Left kidney (tissue), 2 donors: ENCODE measurements around the gene GSDME. TPM values are rescaled to one million over a fixed set of nuclear protein-coding genes. Genes with fewer than 3 reads are reported as not detected.

Source experiments
- DNase-seq: peaks from one replicate; pipeline ENCODE4 v3.0.0-alpha.2; 2013
- polyA plus RNA-seq: library from polyadenylated mRNA; unstranded; fragments of 120-200 nt; gene quantifications from one replicate; pipeline ENCODE4 v1.2.1, GENCODE V29; 2013; ENCODE audit not compliant: insufficient read length

GSDME gene
- polyA plus RNA-seq, 1 donor = 16.5 TPM

DNA sequence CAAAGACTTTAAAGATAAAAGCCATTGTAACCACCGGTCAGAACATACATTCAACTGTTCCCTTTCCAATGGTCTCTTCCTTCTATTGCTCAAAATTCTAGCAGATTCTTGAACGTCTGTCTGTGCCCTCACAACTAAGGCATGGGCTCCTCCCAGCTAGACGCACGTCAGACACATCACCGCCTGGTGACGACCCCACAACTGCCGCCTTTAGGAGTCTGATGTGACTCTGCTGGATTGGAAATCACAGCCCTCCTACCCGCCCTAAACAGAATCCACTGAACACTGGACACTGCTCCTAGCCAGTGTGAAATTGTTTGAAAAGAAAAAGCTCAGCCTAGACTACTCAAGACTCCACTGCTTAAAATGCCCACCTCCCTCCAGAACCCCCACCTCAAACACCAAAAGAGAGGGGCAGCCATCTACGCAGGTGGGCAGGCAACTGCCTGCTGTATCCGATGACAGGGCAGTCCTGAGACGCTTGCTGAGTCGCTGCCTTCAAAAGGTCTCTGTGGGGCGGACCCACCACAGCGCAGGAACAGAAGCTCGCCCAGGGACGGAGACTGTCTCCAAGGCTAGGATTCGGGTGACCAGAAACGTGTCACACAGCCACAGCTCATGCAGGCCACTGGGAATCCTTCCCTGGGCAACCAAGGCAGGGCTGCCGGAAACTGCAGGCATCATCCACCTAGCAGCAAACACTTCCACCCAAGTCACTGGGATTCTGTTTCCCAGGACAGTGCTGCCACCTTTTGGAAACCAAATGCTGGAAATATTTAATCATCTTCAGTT is 34.7 kb downstream of the GSDME start:
- DNase-seq = peak; percentile 64

DNA sequence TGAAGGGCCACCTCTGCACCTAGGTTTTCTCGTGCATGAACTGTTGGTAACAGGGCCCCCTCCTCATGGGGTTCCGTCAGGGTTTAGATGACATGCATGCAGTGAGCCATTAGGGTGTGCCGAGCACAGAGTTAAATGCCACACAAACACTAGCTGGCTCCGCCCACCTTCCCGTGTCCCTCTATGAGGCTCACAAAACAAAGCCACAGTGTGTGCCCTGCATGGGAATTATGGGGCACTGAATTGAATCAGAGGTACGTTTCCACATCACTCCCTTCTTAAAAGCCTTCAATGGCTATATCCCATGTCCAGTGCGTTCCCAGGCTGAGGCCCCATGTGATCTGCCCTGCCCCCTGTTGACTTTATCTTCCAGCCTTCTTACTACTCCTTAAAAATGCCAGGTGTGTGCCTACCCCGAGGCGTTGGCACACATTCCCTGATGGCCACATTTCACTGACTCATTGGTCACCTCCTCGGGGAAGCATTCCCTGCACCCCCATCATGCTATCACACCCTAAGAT is 35.7 kb downstream of the GSDME start:
- no peak for DNase-seq

DNA sequence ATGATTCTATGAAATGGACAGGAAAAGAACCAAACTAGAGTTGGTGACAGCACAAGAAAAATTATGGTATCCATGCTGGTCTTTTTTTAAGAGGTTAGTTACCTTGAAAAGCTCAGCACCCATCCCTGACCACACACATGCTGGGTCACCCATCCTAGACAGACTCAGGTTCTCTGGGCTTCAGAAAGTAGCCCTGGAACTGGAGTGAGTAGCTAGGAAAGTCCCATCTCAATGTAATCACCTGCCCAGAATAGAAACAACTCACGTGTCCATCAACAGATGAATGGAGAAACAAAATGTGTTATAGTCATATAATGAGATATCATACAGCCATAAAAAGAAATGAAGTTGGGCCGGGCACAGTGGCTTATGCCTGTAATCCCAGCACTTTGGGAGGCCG is 37.0 kb downstream of the GSDME start:
- no peak for DNase-seq

DNA sequence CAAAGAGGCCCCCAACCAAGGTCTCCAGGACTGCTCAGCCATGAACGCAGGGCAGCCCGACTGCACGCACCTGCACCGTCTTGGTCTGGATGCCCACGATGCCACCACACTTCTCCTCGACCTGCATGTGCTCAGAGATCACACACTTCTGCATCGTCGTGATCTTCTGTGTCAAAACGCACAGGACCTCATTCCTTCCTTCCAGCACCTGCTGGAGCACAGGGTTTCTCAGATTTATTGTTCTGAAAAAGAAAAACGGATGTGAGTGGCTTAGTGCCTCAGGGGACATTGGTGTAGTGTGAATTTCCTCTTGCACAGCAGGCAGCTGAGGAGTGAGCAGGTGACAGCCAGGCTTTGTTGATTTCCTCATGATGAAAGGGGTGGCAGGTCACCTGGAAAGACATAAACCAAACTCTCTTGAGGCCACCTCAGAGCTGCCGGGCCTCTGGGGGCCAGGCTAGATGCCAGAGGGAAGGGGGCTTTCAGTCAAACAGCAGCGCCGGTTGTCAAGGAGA is 38.2 kb downstream of the GSDME start:
- DNase-seq = no peak

DNA sequence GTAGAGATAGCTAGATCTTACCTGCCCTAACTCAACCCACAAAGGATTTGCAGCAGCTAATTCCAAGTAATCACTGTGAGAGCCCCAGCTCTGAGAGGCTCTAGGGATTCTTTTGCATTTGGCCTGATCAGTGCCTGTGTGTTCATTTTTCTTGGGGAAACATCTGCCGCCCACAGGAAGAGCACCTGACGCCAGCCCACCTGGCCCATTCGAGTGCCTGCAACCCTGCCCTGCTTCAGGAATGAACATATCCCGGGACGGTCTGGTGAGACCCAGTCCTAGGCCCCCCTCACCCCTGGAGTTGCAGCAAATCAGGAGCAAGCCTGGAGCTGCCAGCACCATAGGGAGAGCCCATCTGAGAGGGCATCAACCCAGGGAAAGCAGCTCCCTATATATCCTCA is 38.8 kb downstream of the GSDME start:
- DNase-seq = no peak

DNA sequence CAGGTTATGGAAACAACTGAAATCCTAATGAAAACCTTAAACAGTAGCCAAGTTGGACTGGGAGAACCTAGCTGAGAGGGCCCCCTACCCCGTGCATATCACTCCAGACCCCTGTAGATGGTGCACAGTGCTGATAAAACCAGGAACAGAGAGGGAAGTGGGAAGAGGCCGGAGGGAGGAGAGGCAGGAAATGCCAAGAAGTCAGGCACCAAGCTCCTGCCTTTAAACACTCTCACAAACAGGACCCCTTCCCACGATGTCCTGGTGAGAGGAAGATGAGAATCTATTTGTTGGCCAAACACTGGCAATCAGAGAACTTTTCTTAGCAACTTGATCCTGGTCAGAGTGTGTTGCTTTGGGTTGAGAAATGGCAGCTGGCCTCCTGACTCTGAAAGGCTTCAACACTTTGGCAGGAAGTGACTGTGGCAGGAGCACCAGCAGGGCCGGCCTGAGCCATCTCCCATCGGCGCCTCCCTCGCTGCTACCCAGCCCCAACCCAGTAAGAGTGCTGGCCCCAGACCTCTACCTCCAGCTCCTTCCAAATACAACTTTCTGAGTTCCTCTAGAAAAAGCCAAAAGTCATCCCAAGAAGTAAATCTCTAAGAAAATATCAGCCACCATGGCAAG is 39.5 kb downstream of the GSDME start:
- no peak for DNase-seq

DNA sequence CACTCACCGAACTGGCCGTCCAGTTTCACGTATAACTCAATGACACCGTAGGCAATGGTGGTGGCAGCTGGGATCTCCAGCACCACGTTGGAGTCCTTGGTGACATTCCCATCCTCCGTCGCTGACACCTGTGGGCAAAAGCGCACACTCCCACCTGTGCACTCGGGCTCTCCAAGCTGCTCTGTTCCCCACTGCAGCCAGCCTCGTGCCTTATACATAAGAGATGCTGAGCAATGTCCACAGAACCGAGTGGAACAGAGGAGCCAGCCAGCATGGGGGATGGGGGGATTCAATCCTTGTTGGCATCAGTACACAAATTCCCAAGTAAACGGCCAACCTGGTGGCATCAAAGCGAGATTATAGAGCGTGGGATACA is 40.0 kb downstream of the GSDME start:
- DNase-seq = no peak

DNA sequence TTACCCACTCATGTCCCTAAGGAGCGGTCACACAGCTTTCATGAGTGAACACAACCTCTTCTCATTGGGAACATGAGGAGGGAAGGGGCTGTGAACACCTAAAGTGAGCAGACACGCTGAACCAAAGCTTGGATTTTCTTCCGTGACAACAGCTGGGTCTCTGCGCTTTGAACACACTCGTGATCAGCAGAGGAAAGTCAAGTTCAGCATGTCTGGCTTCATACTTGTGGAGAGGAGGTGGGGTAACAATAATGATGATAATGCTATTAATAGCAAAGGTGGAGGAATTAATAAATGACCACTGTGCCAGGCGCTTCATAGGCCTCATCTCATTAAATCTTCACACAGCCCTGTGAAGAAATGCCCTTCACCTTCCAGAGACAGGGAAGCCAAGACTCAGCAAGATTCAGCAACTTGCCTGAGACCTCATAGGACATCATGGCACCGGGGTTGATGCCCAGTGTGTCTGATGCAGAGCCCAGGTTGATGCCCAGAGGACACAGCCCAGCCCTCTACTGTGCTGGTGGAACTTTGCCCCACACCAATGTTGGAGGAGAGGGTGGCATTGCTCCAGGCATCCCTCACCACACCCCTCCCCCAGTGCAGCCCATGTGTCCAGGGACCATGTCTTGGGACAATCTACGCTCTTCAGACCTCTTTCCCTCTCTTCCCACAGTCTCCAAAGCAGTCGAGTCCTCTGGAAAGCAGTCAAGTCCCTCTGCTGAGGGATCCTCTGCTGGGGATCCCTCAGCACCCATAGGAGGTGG is 40.6 kb downstream of the GSDME start:
- no peak for DNase-seq

DNA sequence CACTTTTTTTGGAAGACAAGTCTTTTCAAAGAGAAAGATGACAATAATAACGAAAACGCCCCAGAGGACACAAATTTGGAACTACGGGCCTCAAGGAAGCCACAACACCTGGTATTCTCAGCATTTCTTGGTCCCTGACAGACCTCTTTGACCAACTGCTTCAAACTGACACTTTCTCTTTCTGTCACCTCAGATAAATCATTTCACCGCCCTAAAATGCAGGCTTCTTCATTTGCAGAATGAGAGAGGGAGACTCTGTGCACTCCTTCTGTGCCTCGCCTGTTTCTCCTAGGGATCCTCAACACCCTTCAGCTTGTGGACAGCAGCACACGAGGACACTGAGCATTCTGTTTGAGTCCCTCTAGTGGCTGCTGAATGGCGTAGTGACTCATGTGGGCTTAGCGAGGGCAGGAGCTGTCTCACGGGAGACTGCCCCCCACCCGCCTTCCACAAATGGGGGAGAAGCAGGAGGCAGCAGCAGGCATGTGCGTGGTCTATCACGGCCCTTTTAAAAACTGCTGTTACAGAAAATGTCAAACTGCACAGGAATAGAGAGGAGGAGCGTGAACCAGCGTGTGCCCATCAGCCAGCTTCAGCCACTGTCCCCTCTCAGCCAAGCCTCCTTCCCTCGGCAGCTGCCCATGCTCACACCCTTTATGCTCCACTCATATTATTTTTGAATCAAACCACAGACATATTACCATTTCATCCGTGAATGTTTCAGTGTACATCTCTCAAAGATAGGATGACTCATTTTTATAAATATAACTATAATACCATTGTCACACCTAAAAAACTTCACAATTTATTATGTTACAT is 41.4 kb downstream of the GSDME start:
- DNase-seq = no peak

DNA sequence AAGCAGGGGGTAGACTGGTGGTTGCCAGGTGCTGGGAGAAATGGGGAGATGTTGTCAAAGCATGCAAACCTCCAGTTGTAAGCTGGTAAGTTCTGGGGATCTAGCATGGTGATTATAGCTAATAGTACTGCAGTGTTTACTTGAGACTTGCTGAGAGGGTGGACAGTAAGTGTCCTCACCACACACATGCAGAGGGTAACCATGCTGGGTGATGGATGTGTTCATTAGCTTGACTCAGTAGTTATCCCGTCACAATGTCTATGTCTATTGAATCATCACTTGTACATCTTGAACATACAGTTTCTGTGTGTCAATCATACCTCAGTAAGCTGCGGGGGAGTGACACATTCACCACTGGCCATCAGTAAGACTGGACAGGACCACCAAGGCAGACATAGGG is 42.1 kb downstream of the GSDME start:
- DNase-seq = no peak

DNA sequence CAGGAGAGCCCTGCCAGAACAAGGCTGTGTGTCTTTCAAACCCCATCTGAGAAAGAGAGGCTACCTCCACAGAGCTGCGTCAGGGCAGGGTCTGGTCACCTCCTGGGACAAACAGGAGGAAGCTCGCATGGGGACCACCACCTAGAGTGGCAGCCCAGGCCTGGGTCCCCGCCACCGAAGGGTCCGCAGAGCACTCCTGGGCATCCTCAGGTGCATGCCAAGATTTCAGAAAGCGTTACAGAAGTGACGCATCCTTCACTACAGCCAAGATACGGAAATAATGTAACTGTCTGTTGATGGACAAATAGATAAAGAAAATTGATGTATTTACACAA is 42.6 kb downstream of the GSDME start:
- DNase-seq = no peak

DNA sequence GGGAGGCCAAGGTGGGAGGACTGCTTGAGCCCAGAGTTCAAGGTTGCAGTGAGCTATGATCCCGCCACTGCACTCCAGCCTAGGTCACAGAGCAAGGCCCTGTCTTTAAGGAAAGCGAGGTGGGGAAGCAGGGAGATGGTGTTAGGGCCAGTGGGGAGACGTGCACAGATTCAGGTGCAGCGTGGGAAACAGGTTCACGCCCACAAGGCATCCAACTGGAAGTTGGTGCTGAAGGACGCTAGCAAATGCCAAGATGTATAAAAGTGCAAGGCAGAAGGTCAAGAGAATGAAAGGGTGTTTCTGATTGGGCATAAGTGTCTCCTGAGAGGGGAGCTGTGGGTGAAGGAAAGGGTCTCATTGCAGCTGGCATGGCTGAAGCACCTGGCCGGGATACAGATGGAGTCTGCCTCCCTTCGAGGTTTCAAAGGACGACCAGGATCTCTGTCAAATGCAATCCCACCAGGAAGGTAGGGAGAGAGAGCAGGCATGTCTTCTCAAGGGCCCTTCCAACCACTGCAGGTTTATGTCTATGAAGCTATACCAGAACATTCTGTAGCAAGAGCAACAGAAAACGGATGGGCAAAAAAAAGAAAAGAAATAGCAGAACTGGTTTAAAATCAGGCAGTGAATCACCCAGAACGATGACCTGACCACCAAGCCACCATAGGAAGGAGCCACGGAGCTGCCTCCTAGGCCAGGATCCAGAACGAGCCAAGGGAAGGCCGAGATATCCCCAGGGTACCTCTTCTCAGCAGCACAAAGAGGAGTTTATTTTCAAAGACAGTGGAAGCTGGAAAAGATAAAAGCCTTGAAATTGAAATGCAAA is 43.2 kb downstream of the GSDME start:
- DNase-seq = no peak

DNA sequence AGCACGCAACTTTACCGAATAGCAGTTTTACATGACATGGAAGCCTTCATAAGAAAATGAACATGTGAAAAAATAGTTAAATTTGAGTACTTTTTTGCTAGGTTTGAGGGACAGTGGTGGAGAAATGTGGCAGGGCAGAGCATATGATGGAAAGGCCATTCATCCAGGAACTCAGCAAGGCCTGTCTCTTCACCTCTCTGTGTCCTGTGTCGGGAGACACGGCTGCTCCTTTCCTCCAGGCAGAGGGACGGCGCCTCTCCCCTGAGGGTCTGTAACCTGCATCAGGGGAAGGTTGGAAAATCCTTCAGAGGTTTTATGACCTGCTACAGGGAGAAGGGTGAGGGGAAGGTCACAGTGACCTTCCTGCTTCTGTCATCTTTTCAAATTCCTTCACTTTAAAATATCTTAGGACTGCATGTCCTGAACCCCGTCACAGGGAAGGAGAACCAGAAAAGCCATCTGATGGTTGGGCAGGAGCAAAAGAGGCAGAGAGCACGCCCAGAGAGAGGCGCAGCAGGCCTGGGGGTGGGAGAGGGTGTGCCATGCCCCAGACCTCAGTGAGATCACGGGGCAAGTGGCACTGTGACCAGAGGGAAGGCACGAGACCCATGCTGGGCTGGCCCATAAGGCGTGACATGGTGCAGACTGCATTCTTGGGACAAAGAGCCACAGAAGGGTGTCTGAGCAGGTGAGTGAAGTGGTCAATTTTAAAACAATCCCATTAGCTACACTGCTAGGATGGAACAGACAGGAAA is 44.0 kb downstream of the GSDME start:
- no peak for DNase-seq

DNA sequence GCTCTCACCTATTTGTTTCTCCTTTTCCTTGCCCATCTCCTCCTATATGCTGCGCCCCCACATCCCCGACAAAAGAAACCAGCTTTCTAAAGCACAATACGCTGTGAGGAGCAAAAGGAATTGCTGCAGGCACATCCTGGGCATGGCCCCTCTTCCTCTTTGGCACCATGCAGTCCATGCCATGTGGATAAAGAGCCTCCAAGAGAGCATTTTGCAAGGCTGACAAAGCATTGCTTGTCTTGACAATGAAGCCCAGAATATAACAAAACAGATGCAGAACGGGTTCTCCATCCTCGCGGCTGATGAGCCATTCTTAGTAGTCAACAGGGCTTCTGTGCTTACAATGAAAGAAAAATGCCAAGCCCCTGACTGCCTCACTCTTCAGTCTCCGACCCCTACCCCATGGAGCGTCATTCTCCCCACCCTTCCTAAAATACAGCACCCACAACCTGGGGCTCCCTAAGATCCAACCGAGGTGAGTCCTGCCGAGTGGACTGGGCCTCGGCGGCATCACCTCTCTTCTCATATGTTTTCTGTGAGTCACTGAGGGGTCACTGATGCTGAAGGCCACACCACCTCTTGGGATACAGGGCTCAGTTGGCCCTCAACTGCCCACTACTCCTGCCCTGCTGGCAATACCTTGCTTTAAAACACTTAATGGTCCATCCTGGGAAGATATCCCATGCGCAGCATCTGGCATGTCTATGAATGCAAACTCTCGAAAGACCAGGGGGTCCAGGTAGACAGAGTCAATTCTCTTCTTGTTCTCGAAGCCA is 47.5 kb downstream of the GSDME start:
- no peak for DNase-seq

DNA sequence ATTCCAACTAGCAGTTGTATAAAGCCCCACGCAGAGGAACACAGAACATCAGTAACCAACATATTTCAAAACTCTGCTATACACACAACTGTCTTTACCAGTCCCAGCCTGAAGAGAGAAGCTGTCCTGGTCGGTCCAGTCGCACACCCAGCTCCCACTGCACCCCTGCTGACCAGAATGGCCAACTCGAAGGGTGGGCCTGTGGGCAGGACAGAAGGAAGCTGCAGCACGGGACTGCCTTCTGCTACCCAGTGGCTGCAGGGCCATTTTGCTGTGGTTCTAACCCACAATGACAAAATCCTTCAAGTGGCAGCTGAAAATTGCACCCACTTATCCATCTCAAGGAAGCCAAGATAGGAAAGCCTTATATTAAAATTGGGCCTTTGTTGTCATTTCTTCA is 48.2 kb downstream of the GSDME start:
- DNase-seq = no peak

DNA sequence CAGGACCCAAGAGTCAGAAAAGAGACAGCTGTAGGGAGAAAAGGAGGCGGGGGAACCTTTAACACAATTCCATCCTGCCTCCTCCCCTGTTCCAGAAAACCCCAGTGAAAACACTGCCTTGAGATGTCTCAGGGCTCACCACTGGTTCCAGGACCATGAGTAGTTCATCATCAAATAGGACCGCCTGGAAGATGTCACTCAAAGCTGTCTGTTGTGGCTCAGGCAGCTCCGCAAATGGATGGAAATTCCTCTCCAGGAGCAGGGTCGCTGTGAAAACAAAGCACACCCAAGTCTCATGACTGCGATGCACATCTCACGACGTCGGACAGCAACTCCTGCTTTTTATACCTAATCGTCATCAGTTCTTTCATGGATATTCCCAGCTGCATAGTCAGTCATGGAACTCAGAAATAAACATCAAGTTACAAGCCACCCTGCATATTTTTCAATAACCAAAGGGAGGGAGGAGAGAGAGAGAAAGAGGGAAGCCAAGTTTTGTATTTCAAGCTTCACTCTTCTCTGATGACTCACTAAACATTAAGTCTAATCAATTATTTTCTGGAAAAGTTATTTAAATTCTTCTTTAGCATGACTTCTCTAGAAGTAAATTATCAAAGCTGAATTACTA is 49.2 kb downstream of the GSDME start:
- DNase-seq = no peak

DNA sequence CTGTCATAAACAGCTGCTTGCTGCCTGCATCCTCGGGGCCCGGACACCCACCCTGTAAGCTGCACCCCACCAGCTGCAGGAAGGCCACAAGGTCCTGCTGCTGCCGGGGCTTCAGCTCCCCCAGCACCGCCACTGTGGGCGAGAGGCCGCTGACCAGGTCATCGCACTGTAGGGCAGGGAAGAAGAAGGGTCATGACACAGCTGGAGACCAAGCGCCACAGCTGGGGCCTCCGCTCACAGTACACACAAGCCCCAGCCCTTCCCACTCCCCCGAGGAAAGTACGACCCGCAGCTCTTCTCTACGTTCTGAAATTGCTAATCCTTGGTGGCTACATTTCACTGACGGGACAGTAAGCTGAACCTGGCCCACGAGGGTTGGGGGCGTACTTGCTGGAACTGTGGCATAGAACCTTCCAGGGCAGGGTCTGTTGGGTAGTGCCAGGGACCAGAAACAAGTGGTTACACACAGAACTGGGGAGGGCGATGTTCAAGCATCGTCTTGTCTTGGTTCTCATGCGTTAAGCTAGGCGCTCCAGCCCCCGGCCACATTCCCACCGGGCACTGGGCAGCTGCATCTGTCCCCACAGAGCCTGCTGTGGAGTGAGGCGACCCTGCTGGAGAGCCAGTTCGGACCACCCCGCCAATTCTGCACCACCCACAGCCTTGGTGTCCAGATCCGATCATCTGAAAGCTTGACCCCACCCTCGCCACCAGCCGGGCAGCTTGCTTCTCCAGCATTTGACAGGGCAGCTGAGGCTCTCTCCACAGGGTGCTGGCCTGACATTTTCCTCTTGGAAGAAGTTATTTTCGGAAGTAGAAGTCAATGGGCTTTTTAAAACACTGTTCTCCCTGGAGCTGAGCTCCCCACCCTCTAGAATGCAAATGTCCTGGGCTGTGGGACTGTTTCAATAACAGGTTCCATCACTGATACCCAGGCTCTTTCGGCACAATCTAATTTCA is 50.8 kb downstream of the GSDME start:
- DNase-seq = no peak

DNA sequence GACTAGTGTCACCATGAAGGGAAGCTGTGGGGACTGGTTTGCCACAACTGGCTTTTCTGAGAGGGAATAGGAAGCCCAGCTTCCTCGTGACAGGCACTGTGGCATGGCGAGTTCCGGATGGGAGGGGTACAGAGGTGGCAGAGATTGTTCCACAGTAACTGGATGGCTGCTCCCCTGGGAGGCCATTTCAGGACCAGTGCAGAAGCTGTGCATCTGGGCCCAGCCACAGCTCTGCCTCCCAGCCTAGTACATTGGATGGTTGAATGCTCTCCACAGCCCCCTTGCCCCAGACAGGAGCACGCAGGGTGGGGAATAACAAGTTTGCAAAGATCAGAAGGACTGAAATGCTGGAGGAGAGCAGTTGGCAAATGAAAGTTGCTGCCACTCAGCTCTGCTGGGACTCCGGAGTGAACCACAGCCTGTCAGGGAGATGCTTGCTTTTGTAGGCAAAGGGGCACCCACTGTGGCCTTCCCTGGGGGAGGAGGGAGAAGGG is 51.8 kb downstream of the GSDME start:
- DNase-seq = no peak
